GM21447 (cell line): ENCODE results near the gene SGSM2.
A peak's percentile ranks its signal among the peaks of the same experiment; 100 is the strongest.

Experiments used
- ATAC-seq: cut with Tn5 transposase; IDR thresholded peaks from one replicate; pipeline ENCODE4 v1.9.1; 2021; ENCODE audit not compliant: unreplicated experiment

Gene SGSM2

DNA sequence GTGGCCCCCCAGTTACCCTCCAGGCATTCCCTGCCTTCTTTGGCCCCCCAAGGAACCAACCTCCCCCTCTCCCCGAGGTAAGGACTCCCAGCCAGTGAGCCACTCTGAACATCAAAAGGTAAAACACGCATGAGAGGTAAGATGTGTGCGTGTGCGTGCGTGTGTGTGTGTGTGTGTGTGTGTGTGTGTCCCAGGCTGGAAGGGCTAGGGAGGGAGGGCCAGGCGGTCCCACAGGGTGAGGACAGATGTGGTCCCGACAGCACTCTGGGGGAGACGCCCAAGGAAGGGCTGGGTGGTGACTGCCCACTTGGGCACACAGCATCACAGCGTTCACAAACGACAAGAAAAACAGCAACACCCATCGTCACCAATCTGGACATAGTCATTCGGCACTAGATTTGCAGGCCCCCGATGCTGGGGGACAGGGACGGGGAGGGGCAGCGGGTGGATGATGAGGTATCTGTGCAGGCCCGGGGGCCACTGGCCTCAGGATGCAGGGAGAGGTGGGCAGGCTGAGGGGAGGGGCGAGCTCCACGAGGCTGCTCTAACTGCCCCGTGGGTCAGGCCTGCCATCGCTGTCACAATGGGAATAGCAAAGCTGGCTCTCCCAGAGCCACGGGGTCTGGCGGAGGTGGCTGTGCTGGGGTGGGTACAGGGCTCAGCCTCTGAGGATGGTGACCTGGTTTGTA, 47.3 kb downstream of the SGSM2 start:
- ATAC-seq = no peak

DNA sequence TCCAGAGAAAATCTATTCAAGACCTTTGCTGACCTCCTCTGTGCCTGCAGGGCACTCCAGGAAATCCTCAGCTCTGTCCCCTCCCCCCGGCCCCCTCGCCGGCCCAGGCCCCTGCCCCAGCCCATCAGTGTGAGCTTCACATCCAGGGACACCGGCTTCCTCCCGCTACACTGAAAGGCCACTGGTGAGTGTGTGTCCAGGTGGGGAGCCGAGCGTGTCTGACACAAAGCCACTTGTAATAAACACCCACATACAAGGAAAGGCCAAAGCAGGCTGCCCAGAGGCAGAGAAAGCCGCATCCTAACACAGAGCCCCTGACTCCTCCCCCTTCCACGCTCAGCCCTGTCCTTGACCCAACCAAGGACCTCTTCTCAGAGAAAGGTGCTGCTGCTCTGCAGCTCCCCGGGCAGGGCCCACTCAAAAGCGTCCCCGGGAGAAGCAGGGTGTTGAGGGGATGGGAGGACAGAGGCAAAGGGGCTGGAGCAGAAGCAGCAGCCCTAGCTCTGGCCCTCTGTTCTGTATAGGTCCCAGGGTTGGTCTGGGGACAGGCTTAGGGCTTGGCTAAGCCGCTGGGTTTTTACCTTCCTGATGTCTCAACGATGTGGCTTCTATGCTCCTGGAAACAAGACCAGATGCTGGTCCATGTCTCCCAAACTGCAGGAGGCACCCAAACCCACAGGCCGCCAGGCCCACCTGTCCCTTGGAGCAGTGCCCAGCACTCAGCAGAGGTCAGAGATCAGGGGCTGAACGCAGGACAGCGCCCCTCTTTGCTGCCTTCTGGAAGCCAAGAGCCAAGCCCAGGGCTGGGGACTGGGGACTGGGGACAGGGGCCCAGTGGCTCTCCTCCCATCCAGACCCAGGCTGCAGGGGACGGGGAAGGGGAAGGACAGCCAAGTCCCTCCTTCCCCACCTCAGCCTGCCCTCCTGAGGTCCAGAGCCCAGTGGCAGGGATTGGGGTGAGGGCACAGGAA, 48.2 kb downstream of the SGSM2 start:
- no peak for ATAC-seq

DNA sequence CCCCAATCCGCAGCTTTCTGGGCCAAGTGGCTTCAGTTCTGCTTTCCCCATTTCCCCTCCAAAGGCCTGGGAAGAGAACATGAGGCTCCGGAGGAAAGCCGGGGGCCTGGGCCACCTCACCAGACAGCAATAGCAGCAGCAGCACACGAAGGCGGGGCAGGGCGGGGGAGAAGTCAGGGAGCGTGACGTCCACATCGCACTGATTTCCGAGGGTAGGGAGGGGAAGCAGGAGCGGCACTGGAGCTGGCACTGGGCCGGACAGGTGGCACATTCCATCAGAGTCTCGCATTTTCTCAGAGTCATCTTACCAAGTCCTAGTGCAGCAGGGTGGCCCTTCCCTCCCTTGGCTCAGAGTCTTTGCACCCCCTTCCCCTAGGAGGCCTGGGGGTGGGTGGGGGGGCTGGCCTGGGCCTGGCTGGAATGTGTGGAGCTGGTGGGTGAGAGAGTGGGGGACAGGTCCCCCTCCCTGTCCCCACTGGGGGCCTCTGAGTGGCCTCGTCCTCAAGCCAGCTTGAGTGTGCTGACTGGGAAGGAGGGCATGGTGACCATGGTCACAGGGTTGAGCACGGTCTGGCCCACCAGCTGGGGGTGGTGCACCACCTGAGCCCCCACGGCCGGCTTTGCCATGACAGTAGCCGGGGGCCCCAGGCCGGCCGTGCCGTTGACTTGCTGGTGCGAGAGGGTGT, 49.2 kb downstream of the SGSM2 start:
- no peak for ATAC-seq

DNA sequence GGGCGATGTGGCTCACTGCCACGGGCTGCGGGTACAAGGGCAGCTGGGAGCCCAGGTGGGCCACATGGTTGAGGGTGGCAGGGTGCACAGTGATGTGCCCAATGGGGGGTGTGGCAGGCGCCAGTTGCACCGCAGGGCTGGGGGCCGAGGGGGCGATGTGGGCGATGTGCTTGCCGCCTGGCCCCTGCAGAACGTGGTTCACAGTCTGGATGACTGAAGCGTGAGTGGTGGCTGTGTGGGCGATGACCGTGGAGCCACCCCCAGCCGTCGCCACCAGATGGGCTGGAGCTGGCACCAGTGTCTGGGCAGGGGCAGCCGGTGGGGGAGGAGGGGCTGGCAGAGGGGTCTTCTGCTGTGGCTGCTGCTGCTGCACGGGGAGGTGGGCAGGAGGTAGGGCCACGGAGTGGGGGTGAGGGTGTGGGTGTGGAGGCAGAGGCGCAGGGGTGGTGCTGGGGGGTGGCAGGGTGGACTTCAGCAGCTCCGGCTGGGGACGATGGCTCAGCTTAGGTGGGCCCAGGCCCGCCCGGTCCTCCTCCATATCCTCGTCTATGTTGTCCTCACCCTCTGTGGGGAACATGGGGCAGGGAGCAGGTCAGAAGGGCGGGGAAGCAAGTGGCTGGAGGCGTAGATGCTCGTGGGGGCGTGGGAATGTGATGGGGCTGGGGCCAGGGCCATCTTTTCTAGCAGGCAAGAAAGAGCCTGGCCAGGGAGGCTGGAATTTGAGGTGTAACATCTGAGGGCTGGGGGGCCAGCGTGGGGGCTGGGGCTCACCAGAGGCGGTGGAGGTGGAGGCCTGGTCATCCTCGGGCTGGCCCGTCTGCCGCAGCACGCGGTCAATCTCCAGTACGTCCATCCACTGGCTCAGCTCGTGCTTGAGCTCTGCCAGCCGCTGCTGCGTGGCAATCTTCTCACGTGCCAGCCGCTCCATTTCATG, 50.1 kb downstream of the SGSM2 start:
- ATAC-seq = no peak

GRCh38 chr17:2388020-2388682, 50.9 kb downstream of the SGSM2 start:
- no peak for ATAC-seq

GRCh38 chr17:2388683-2389055, 51.4 kb downstream of the SGSM2 start:
- ATAC-seq = no peak

DNA sequence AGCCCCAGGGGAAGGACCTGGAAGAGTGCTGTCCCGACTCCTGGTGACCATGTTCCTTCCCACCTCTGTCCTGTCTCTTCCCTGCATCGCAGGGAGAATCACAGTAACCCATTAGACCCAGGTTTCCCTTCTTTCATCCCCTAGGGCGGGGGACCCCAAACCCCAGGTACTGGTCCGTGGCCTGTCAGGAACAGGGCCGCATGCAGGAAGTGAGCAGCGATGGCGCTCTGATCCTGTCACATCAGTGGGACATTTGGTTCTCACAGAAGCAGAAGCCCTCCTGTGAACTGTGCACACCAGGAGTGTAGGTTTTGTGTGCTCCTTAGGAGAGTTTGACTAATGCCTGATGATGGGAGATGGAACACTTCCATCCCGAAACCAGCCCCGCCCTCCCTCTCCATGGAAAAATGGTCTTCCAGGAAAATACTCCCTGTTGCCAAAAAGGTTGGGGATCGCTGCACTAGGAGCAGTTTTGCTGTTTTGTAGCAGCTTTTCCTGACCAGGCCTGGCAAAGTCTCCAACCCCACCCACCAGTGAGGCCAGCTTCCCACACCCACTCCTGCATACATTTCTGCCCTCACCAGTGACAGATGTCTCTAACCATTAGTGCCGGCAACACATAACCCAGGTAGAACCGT, 53.0 kb downstream of the SGSM2 start:
- ATAC-seq = no peak

- ATAC-seq = no peak
Measured at GRCh38 chr17:2391597-2392251, 54.4 kb downstream of the SGSM2 start.

- ATAC-seq = peak; percentile 41
Measured at GRCh38 chr17:2392252-2393173, 55.2 kb downstream of the SGSM2 start.

DNA sequence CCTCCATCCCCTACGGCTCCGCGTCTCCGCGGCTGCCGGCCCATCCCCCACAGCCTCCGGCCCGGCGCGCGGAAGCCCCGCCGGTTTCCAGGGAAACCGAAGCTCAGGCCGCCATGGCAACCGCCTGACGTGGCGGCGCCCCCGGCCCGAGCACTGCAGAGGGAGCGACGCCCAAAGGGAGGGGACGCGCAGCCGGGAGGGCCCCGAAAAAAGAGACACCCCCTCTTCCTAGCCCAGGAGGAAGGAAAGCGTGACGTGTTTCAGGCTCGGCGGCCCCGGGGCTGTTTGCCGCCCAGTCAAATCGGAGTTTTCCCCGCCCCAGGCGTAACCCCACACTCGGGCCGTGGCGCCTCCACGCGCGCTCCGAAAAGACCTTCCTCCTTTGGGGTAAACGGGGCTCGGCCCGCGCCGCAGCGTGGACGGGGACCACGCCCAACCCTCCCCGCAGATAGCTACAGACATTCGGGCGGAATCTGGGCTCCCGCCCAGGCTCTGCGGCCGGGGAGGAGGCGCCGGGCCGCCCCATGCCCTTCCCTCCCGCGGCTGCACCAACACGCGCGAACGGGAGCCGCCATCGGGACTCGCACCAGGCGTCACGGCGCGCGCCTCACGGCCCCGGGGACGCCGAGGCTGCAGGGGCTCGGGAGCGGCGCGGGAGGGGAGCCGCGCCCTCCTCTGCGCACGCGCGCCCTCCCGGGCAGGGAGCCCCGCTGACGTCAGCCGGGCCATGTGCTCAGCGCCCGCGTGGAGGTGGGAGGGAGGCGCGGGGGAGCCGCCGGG, 56.1 kb downstream of the SGSM2 start:
- ATAC-seq = peak; percentile 25

DNA sequence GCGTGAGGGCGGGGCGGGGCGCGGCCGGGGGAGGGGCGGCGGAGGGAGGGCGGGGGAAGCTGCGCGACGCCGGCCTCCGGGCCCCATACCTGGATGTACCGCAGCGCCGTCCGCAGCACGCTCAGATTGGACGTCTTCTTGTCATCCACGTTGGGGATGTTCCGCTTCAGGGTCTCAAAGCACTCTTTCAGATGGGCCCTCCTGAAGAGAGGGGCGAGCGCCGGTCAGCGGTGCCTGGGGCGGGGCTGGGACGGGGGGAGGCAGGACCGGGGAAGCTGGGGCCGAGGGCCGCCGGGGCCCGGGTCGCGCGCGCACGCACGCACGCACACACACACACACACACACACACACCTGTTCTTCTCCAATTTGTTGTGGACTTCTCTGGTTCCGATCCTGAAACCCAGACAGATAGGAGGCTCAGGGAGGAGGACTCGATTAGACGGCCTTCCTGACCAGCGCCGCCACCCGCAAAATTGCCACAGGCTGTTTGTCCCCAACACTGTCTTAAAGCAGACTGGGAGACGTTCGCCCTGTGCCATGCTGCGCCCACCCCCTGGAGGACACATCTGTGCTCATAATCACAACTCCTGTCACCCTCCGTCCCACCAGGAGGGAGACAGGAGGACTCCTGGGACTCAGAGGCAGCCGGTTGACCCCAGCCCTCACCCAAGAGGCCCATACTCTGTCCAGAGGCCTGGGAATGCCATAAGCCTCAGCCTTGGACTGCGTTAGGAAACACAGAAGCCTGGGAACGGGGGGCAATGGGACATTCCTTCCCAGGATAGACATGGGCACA, 56.9 kb downstream of the SGSM2 start:
- no peak for ATAC-seq

GRCh38 chr17:2394775-2395201, 57.5 kb downstream of the SGSM2 start:
- ATAC-seq = no peak

- no peak for ATAC-seq
Measured at GRCh38 chr17:2395258-2396181, 58.2 kb downstream of the SGSM2 start.

- no peak for ATAC-seq
Measured at GRCh38 chr17:2396192-2396567, 58.9 kb downstream of the SGSM2 start.

DNA sequence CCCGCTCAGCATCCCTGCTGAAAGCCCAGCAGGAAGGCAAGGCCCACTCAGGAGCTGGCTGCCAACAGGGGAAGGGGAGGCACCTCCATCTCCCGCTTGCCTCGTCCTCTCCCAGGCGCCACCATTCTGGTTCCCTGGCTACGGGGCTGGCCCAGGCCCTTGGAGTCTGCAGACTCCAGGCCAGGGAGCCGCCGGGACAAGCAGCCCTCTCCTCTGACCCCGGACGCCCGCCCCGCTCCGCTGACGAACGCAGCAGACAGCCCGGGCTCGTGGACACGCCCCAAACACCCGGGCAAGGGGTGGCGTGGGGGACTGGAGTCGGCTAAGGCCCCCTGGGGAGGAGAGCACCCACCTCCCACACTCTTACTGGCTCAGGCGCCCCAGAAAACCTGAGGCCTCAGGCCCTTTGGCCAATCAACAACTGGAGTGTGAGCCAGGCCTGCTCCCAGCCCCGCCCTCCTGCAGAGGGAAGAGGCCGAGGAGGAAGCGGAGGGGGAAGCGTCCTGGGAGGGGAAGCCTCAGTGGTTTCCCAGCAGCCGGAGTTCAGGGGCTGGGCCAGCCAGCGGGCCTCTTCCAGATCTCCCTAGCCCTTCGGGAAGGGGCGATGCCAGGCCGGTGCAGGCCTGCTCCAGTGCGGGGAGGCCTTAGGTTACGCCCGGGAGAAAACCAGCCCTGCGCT, 59.4 kb downstream of the SGSM2 start:
- peak; percentile 24 for ATAC-seq
